ENCODE data around the gene TCTN1.
A peak's percentile ranks its signal among the peaks of the same experiment; 100 is the strongest.
"Not testable (repeated sequence)": the region's sequence is repeated elsewhere in the genome, so short reads cannot be mapped to it uniquely, and the experiment has no call there.

Gene TCTN1

GRCh38 chr12:110613771-110614684 is at the start of gene TCTN1:
TSS of gene TCTN1 (plus strand) at chr12:110614129. CDS start at chr12:110614183, 54 bp downstream.
- H3K9me3 Mint-ChIP-seq: no peaks in the 10 kb centered on the region
- peak; percentile 97 for DNase-seq
- peaks cover 17 to 77% of the 10 kb centered on the region in 2 donors for H3K4me1 Mint-ChIP-seq
- no peaks in the 10 kb centered on the region for H3K27me3 Mint-ChIP-seq
- peak within 1 kb of the TSS; percentile 83 to 92 for H3K4me3 Mint-ChIP-seq
- H3K27ac Mint-ChIP-seq: peak within 1 kb of the TSS; percentile 96
- peak; percentile 95 to 98 for ATAC-seq (replicated peaks)
- H3K36me3 Mint-ChIP-seq: peaks cover 6 to 10% of the 10 kb centered on the region in 2 donors

- Mint-ChIP-seq H3K36me3 (peaks cover 19 to 35% of the 10 kb centered on the region in 2 donors), H3K27me3 (no peaks in the 10 kb centered on the region), H3K27ac (no peak overlapping the region), H3K9me3 (peaks cover 0 to 2% of the 10 kb centered on the region in 2 donors), H3K4me3 (no peak overlapping the region), H3K4me1 (peaks cover 44 to 93% of the 10 kb centered on the region in 2 donors)
- ATAC-seq (replicated peaks) (no peak), DNase-seq (no peak)
These were observed 49.4 kb upstream of the TCTN1 start for GRCh38 chr12:110564471-110564991.

GRCh38 chr12:110565894-110566871 is 47.7 kb upstream of the TCTN1 start:
- Mint-ChIP-seq H3K4me3 (no peak overlapping the region), H3K9me3 (peaks cover 4 to 7% of the 10 kb centered on the region in 2 donors), H3K4me1 (peaks cover 41 to 81% of the 10 kb centered on the region in 2 donors), H3K27ac (peak overlapping the region; percentile 94), H3K27me3 (no peaks in the 10 kb centered on the region), H3K36me3 (peaks cover 26 to 40% of the 10 kb centered on the region in 2 donors)
- DNase-seq (no peak), ATAC-seq (replicated peaks) (no peak)

GRCh38 chr12:110566993-110567392 is 46.9 kb upstream of the TCTN1 start:
- Mint-ChIP-seq H3K4me3 (no peak overlapping the region), H3K27me3 (no peaks in the 10 kb centered on the region), H3K9me3 (peaks cover 4 to 7% of the 10 kb centered on the region in 2 donors), H3K27ac (peak overlapping the region; percentile 60), H3K36me3 (peaks cover 31 to 48% of the 10 kb centered on the region in 2 donors), H3K4me1 (peaks cover 37 to 73% of the 10 kb centered on the region in 2 donors)
- no peak for DNase-seq
- no peak for ATAC-seq (replicated peaks)

- H3K4me1 Mint-ChIP-seq: peaks cover 29 to 59% of the 10 kb centered on the region in 2 donors
- no peak for ATAC-seq (replicated peaks)
- DNase-seq: no peak
- peaks cover 28 to 52% of the 10 kb centered on the region in 2 donors for H3K36me3 Mint-ChIP-seq
- H3K9me3 Mint-ChIP-seq: peaks cover 4 to 7% of the 10 kb centered on the region in 2 donors
- H3K27me3 Mint-ChIP-seq: no peaks in the 10 kb centered on the region
- H3K4me3 Mint-ChIP-seq: no peak overlapping the region
- H3K27ac Mint-ChIP-seq: no peak overlapping the region
These were observed 45.2 kb upstream of the TCTN1 start for GRCh38 chr12:110568752-110569151.

GRCh38 chr12:110569838-110570237 is 44.1 kb upstream of the TCTN1 start:
- Mint-ChIP-seq H3K27ac (peak overlapping the region; percentile 86), H3K36me3 (peaks cover 28 to 52% of the 10 kb centered on the region in 2 donors), H3K4me1 (peaks cover 25 to 54% of the 10 kb centered on the region in 2 donors)
- not testable (repeated sequence) for H3K9me3 Mint-ChIP-seq; ATAC-seq (replicated peaks); H3K4me3 Mint-ChIP-seq; H3K27me3 Mint-ChIP-seq; DNase-seq

GRCh38 chr12:110570798-110571197 is 43.1 kb upstream of the TCTN1 start:
- not testable (repeated sequence) for ATAC-seq (replicated peaks); H3K27me3 Mint-ChIP-seq; H3K9me3 Mint-ChIP-seq; DNase-seq; H3K27ac Mint-ChIP-seq
- H3K4me1 Mint-ChIP-seq: peaks cover 23 to 54% of the 10 kb centered on the region in 2 donors
- H3K4me3 Mint-ChIP-seq: peak overlapping the region in 1 of 2 donors; percentile 26
- H3K36me3 Mint-ChIP-seq: peaks cover 26 to 45% of the 10 kb centered on the region in 2 donors

GRCh38 chr12:110574044-110574443 is 39.9 kb upstream of the TCTN1 start:
- H3K4me1 Mint-ChIP-seq: peaks cover 20 to 54% of the 10 kb centered on the region in 2 donors
- H3K4me3 Mint-ChIP-seq: no peak overlapping the region

GRCh38 chr12:110574717-110575230 is 39.2 kb upstream of the TCTN1 start:
- Mint-ChIP-seq H3K4me1 (peaks cover 24 to 54% of the 10 kb centered on the region in 2 donors), H3K36me3 (peaks cover 21 to 33% of the 10 kb centered on the region in 2 donors), H3K4me3 (peak overlapping the region in 1 of 2 donors; percentile 30), H3K27ac (peak overlapping the region; percentile 37)
- H3K9me3 Mint-ChIP-seq; ATAC-seq (replicated peaks); H3K27me3 Mint-ChIP-seq; DNase-seq: not testable (repeated sequence)

More at GRCh38 chr12:110574044-110574443, 39.9 kb upstream of the TCTN1 start:
- H3K36me3 Mint-ChIP-seq: peaks cover 22 to 32% of the 10 kb centered on the region in 2 donors
- no peak overlapping the region for H3K27ac Mint-ChIP-seq
- no peak for ATAC-seq (replicated peaks)
- H3K27me3 Mint-ChIP-seq: no peaks in the 10 kb centered on the region
- H3K9me3 Mint-ChIP-seq: peaks cover 4 to 5% of the 10 kb centered on the region in 2 donors
- DNase-seq: no peak

- H3K27ac Mint-ChIP-seq: peak overlapping the region; percentile 37
- peaks cover 20 to 30% of the 10 kb centered on the region in 2 donors for H3K36me3 Mint-ChIP-seq
- H3K4me1 Mint-ChIP-seq: peaks cover 23 to 58% of the 10 kb centered on the region in 2 donors
- no peaks in the 10 kb centered on the region for H3K27me3 Mint-ChIP-seq
- ATAC-seq (replicated peaks): peak in 1 of 2 donors; percentile 26
- peaks cover 3 to 4% of the 10 kb centered on the region in 2 donors for H3K9me3 Mint-ChIP-seq
- no peak for DNase-seq
- peak overlapping the region in 1 of 2 donors; percentile 56 for H3K4me3 Mint-ChIP-seq
These were observed 38.6 kb upstream of the TCTN1 start for GRCh38 chr12:110575326-110575725.

- Mint-ChIP-seq H3K9me3 (no peaks in the 10 kb centered on the region), H3K27ac (peak overlapping the region; percentile 75), H3K36me3 (peaks cover 24 to 27% of the 10 kb centered on the region in 2 donors), H3K4me3 (peak overlapping the region; percentile 44 to 52), H3K27me3 (no peaks in the 10 kb centered on the region), H3K4me1 (peaks cover 26 to 67% of the 10 kb centered on the region in 2 donors)
- ATAC-seq (replicated peaks): no peak
- DNase-seq: no peak
These were observed 37.4 kb upstream of the TCTN1 start for GRCh38 chr12:110576504-110576903.

- peaks cover 26 to 68% of the 10 kb centered on the region in 2 donors for H3K4me1 Mint-ChIP-seq
- H3K36me3 Mint-ChIP-seq: peaks cover 22 to 26% of the 10 kb centered on the region in 2 donors
- peak overlapping the region; percentile 72 for H3K27ac Mint-ChIP-seq
- peak overlapping the region; percentile 50 to 93 for H3K4me3 Mint-ChIP-seq
- ATAC-seq (replicated peaks): peak; percentile 62 to 69
- no peaks in the 10 kb centered on the region for H3K27me3 Mint-ChIP-seq
- peak; percentile 41 for DNase-seq
- H3K9me3 Mint-ChIP-seq: no peaks in the 10 kb centered on the region
These were observed 35.9 kb upstream of the TCTN1 start for GRCh38 chr12:110577864-110578693.

Data from stimulated activated naive B cell treated with anti-CD40 and anti-IgM and Interleukin-4, amounts not matched to agents 10 μg/mL and 1 μg/mL and 100 μg/mL, for 72 hours (primary cell).